Thoracic aorta (tissue), 2 donors: ENCODE data around the gene DIP2C. TPM values are rescaled to one million over a fixed set of nuclear protein-coding genes. Genes with fewer than 3 reads are reported as not detected.
"Not testable (repeated sequence)": the region's sequence is repeated elsewhere in the genome, so short reads cannot be mapped to it uniquely, and the experiment has no call there.

Source experiments
- ATAC-seq: fragments of 150-250 bp; one replicate; pipeline ENCODE4 v1.8.0; 2017; ENCODE audit warnings: low read depth; ENCODE audit not compliant: insufficient number of reproducible peaks, low FRiP score
- DNase-seq: peaks from one replicate; pipeline ENCODE4 v3.0.0-alpha.2; 2020; ENCODE audit warnings: low spot score
- H3K27ac ChIP-seq, 2 donors: fragments of 200-600 bp; sonication (generic); 1 replicate in 1 of 2; 2 replicates in 1 of 2; pipeline ENCODE4 v1.5.1; 2016; ENCODE audit warnings: mild to moderate bottlenecking in 2 of 2, moderate library complexity in 2 of 2
- H3K27me3 ChIP-seq: fragments of 200-600 bp; sonication (generic); replicated peaks from 2 replicates; pipeline ENCODE4 v1.6.0; 2016; ENCODE audit warnings: mild to moderate bottlenecking; ENCODE audit not compliant: insufficient read depth
- H3K36me3 ChIP-seq: fragments of 200-600 bp; sonication (generic); one replicate; pipeline ENCODE4 v1.5.1; 2016
- H3K4me1 ChIP-seq, 2 donors: fragments of 200-600 bp; sonication (generic); 1 replicate in 1 of 2; 2 replicates in 1 of 2; pipeline versions ENCODE4 v1.5.1 to v1.6.0; 2016; ENCODE audit warnings: low read depth in 2 of 2, mild to moderate bottlenecking in 1 of 2; ENCODE audit not compliant: control insufficient read depth in 1 of 2
- H3K4me3 ChIP-seq: fragments of 200-600 bp; sonication (generic); 2 replicates; pipeline ENCODE4 v1.5.1; 2016; ENCODE audit warnings: mild to moderate bottlenecking
- H3K9me3 ChIP-seq: fragments of 200-600 bp; sonication (generic); 2 replicates; pipeline ENCODE4 v1.5.1; 2016
- CTCF ChIP-seq: fragments of 200-600 bp; sonication (generic); IDR thresholded peaks from one replicate; pipeline ENCODE4 v1.5.1; 2019; ENCODE audit warnings: antibody characterized with exemption
- total RNA-seq, 2 donors: library from RNA; depleted of rRNA; stranded (reverse); fragments of >200 nt; gene quantifications; one replicate each; pipeline versions ENCODE4 v1.1.0 to v1.2.3, GENCODE V29; 2016

Gene DIP2C
- total RNA-seq, 2 donors from 2014 or later, result 36.8 to 44.0 TPM

GRCh38 chr10:649445-649797 lies 40.0 kb downstream of the DIP2C start:
- DNase-seq (no peak), ATAC-seq (no peak)
- peaks cover 6 to 29% of the 10 kb centered on the region in 2 donors for H3K4me1 ChIP-seq
- no peaks in the 10 kb centered on the region for H3K36me3 ChIP-seq
- H3K4me3 ChIP-seq, result peak overlapping the region; percentile 58
- no peaks in the 10 kb centered on the region for H3K27me3 ChIP-seq
- peak overlapping the region; percentile 36 to 58 for H3K27ac ChIP-seq
- peaks cover 3% of the 10 kb centered on the region for H3K9me3 ChIP-seq
- no peak for TF ChIP-seq CTCF

GRCh38 chr10:647019-647418 lies 42.4 kb downstream of the DIP2C start:
- peaks cover 6 to 21% of the 10 kb centered on the region in 2 donors for H3K4me1 ChIP-seq
- not testable (repeated sequence) for H3K4me3 ChIP-seq, H3K36me3 ChIP-seq, H3K27ac ChIP-seq, H3K27me3 ChIP-seq, DNase-seq, ATAC-seq, H3K9me3 ChIP-seq

- no peak for TF ChIP-seq CTCF
- ATAC-seq (no peak), DNase-seq (no peak)
- Histone ChIP-seq H3K4me3 (no peak overlapping the region), H3K27me3 (no peaks in the 10 kb centered on the region), H3K36me3 (no peaks in the 10 kb centered on the region), H3K4me1 (peaks cover 4 to 20% of the 10 kb centered on the region in 2 donors), H3K27ac (no peak overlapping the region), H3K9me3 (peaks cover 3% of the 10 kb centered on the region)
These were observed 43.3 kb downstream of the DIP2C start for GRCh38 chr10:646118-646524.

- Histone ChIP-seq H3K27ac (no peak overlapping the region), H3K4me1 (peaks cover 0 to 8% of the 10 kb centered on the region in 2 donors), H3K9me3 (peaks cover 3% of the 10 kb centered on the region), H3K27me3 (no peaks in the 10 kb centered on the region), H3K4me3 (no peak overlapping the region), H3K36me3 (no peaks in the 10 kb centered on the region)
- TF ChIP-seq CTCF, result no peak
- ATAC-seq (no peak), DNase-seq (no peak)
These were observed 44.5 kb downstream of the DIP2C start for GRCh38 chr10:644943-645334.

GRCh38 chr10:644076-644942 lies 45.2 kb downstream of the DIP2C start:
- ATAC-seq (no peak), DNase-seq (no peak)
- no peak overlapping the region for H3K27ac ChIP-seq
- peaks cover 3% of the 10 kb centered on the region for H3K9me3 ChIP-seq
- peaks cover 0 to 2% of the 10 kb centered on the region in 2 donors for H3K4me1 ChIP-seq
- H3K27me3 ChIP-seq, result no peaks in the 10 kb centered on the region
- no peak overlapping the region for H3K4me3 ChIP-seq
- TF ChIP-seq CTCF, result no peak
- H3K36me3 ChIP-seq, result no peaks in the 10 kb centered on the region
